CD8-positive, alpha-beta memory T cell (primary cell): ENCODE data around the gene RELB. TPM values are rescaled to one million over a fixed set of nuclear protein-coding genes. Genes with fewer than 3 reads are reported as not detected.
A peak's percentile ranks its signal among the peaks of the same experiment; 100 is the strongest.

Source experiments
- CTCF ChIA-PET: fragments of 350-600 bp; sonication (Branson Sonifier 250); formaldehyde crosslinking; loops from one replicate; lab custom pipeline; 2021; ENCODE audit warnings: antibody characterized with exemption; lab: Charles Lee
- POLR2A ChIA-PET: fragments of 350-600 bp; sonication (Branson Sonifier 250); formaldehyde crosslinking; loops from one replicate; lab custom pipeline; 2021; ENCODE audit warnings: antibody characterized with exemption; lab: Charles Lee
- DNase-seq, 5 donors: peaks; one replicate each; pipeline versions ENCODE4 v3.0.0 to v3.0.0-alpha.2; 2020 to 2022; ENCODE audit warnings: mixed read lengths in 1 of 5
- H3K27ac ChIP-seq: one replicate; pipeline ENCODE4 v1.7.0; 2013; ENCODE audit warnings: low read depth, mild to moderate bottlenecking, low read length, moderate library complexity
- H3K27me3 ChIP-seq: 2 replicates; pipeline ENCODE4 v1.7.0; 2013; ENCODE audit warnings: low read length, mild to moderate bottlenecking; ENCODE audit not compliant: insufficient read depth, poor library complexity, severe bottlenecking
- H3K36me3 ChIP-seq: 2 replicates; pipeline ENCODE4 v1.7.0; 2013; ENCODE audit warnings: mild to moderate bottlenecking, low read length, moderate library complexity; ENCODE audit not compliant: insufficient read depth
- H3K4me1 ChIP-seq: 2 replicates; pipeline ENCODE4 v1.7.0; 2013; ENCODE audit warnings: mild to moderate bottlenecking, low read length, moderate library complexity; ENCODE audit not compliant: insufficient read depth
- H3K4me3 ChIP-seq: 2 replicates; pipeline ENCODE4 v1.7.0; 2013; ENCODE audit warnings: mild to moderate bottlenecking, low read length
- H3K9me3 ChIP-seq: 2 replicates; pipeline ENCODE4 v1.7.0; 2013; ENCODE audit warnings: mild to moderate bottlenecking, low read length
- H3K27ac Mint-ChIP-seq, 8 donors: one replicate each; pipeline ENCODE4 v1.8.0; 2020 to 2021; ENCODE audit warnings: mixed read lengths in 8 of 8, mild to moderate bottlenecking in 6 of 8, inconsistent platforms in 3 of 8, moderate library complexity in 3 of 8
- H3K27me3 Mint-ChIP-seq, 2 donors: one replicate each; pipeline ENCODE4 v1.8.0; 2020 to 2021; ENCODE audit warnings: mixed read lengths in 2 of 2, mild to moderate bottlenecking in 1 of 2, moderate library complexity in 1 of 2
- H3K36me3 Mint-ChIP-seq, 3 donors: one replicate each; pipeline ENCODE4 v1.8.0; 2020 to 2021; ENCODE audit warnings: mixed read lengths in 3 of 3, inconsistent platforms in 1 of 3, mild to moderate bottlenecking in 1 of 3
- H3K4me1 Mint-ChIP-seq, 3 donors: one replicate each; pipeline ENCODE4 v1.8.0; 2020 to 2021; ENCODE audit warnings: mixed read lengths in 3 of 3, inconsistent platforms in 1 of 3, mild to moderate bottlenecking in 1 of 3
- H3K4me3 Mint-ChIP-seq, 7 donors: one replicate each; pipeline ENCODE4 v1.8.0; 2020 to 2021; ENCODE audit warnings: mixed read lengths in 7 of 7, mild to moderate bottlenecking in 6 of 7, moderate library complexity in 4 of 7, inconsistent platforms in 2 of 7
- H3K9me3 Mint-ChIP-seq, 5 donors: one replicate each; pipeline ENCODE4 v1.8.0; 2020 to 2022; ENCODE audit warnings: mixed read lengths in 5 of 5, mild to moderate bottlenecking in 3 of 5, moderate library complexity in 2 of 5, inconsistent platforms in 1 of 5
- polyA plus RNA-seq: library from polyadenylated mRNA; unstranded; fragments of 300-500 nt; fragmentation: Illumina TruSeq; gene quantifications from one replicate; pipeline ENCODE4 v1.2.3, GENCODE V29; 2021
- total RNA-seq, 2 experiments: library from RNA; stranded (reverse); gene quantifications; one replicate each; pipeline ENCODE4 v1.2.3, GENCODE V29; 2021

RELB gene
- total and polyA plus RNA-seq, 3 experiments from 2014 or later = 22.7 to 57.4 (median 53.4) TPM

GRCh38 chr19:45041125-45041524 is 39.9 kb downstream of the RELB start:
- Mint-ChIP-seq H3K9me3 (no peaks in the 10 kb centered on the region), H3K27ac (peak overlapping the region; percentile 24 to 90 (median 69)), H3K36me3 (peaks cover 0 to 70% (median 14%) of the 10 kb centered on the region in 3 donors), H3K4me1 (peaks cover 40 to 59% (median 46%) of the 10 kb centered on the region in 3 donors), H3K4me3 (peak overlapping the region; percentile 15 to 82 (median 60)), H3K27me3 (peaks cover 0 to 3% of the 10 kb centered on the region in 2 donors)
- no peaks in the 10 kb centered on the region for H3K27me3 ChIP-seq
- peaks cover 30% of the 10 kb centered on the region for H3K4me1 ChIP-seq
- H3K4me3 ChIP-seq = no peak overlapping the region
- POLR2A ChIA-PET = no interaction called here
- no peak for DNase-seq
- H3K36me3 ChIP-seq = peaks cover 38% of the 10 kb centered on the region
- CTCF ChIA-PET = no interaction called here
- no peaks in the 10 kb centered on the region for H3K9me3 ChIP-seq
- H3K27ac ChIP-seq = no peak overlapping the region

DNA sequence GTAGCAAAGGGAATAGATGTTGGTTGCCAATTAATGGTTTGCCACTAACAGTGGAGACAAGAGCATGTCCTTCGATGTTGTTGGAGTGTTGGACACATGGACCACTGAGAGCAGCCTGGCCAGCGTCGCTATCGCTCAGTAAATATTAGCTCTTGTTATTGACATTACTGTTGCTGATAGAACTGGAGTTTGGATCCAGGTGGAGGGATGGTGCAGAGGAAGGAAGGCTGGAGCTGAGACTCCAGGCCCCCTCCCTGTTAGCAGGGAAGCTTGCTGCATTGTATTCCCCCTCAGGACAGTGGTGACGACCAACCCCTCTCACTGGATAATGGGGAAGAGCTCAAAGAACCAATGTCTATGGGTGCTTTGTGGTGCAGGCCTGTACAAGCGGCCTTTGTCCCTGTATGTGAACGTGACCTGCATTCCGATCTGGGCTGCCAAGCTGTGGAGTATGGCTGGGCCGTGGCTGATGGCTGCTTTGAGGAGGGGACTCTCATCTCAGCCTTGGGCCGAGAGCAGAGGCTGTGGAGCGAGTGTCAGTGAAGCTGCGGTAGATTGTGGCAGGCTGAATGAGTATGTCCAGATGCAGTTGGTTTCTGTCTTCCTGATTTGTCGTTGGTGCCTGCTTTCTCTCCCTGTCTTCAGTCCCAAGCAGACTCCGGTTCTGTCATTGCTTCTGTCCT is 44.5 kb downstream of the RELB start:
- ChIA-PET CTCF (no interaction called here), POLR2A (no interaction called here)
- no peak for DNase-seq
- Histone ChIP-seq H3K9me3 (no peaks in the 10 kb centered on the region), H3K27me3 (no peaks in the 10 kb centered on the region), H3K36me3 (peaks cover 31% of the 10 kb centered on the region), H3K4me3 (no peak overlapping the region), H3K4me1 (peaks cover 27% of the 10 kb centered on the region), H3K27ac (no peak overlapping the region)
- H3K9me3 Mint-ChIP-seq = no peaks in the 10 kb centered on the region
- H3K4me1 Mint-ChIP-seq = peaks cover 40 to 65% (median 53%) of the 10 kb centered on the region in 3 donors
- peak overlapping the region in 2 of 7 donors; percentile 15 to 24 for H3K4me3 Mint-ChIP-seq
- H3K36me3 Mint-ChIP-seq = peaks cover 0 to 74% (median 11%) of the 10 kb centered on the region in 3 donors
- H3K27ac Mint-ChIP-seq = peak overlapping the region in 4 of 8 donors; percentile 21 to 66 (median 32)
- peaks cover 0 to 1% of the 10 kb centered on the region in 2 donors for H3K27me3 Mint-ChIP-seq

DNA sequence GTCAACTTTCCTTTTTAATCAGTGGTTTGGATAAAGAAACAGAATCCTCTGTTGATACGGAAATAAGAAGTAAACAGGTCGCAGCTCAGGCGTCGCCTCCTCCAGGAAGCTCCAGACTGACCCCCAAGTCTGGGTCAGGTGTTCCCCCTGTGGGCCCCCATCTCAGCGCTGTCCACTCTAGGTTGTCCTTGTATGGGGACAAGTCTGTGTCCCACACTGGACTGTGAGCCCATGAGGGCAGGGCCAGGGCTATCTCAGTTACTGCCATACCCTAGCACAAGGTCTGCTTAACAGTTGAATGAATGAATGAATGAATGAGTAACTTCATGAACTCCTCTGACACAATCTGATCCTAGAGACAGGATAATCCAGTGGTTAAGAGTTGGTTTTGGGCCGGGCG is 45.1 kb downstream of the RELB start:
- peaks cover 0 to 1% of the 10 kb centered on the region in 2 donors for H3K27me3 Mint-ChIP-seq
- POLR2A ChIA-PET = no interaction called here
- peak overlapping the region in 3 of 8 donors; percentile 21 to 66 (median 23) for H3K27ac Mint-ChIP-seq
- DNase-seq = no peak
- H3K27ac ChIP-seq = no peak overlapping the region
- H3K4me3 Mint-ChIP-seq = peak overlapping the region in 1 of 7 donors; percentile 15
- H3K4me1 Mint-ChIP-seq = peaks cover 39 to 64% (median 49%) of the 10 kb centered on the region in 3 donors
- no peaks in the 10 kb centered on the region for H3K27me3 ChIP-seq
- peaks cover 29% of the 10 kb centered on the region for H3K36me3 ChIP-seq
- H3K4me1 ChIP-seq = peaks cover 23% of the 10 kb centered on the region
- no peaks in the 10 kb centered on the region for H3K9me3 Mint-ChIP-seq
- no peak overlapping the region for H3K4me3 ChIP-seq
- CTCF ChIA-PET = no interaction called here
- no peaks in the 10 kb centered on the region for H3K9me3 ChIP-seq
- peaks cover 0 to 73% (median 9%) of the 10 kb centered on the region in 3 donors for H3K36me3 Mint-ChIP-seq

DNA sequence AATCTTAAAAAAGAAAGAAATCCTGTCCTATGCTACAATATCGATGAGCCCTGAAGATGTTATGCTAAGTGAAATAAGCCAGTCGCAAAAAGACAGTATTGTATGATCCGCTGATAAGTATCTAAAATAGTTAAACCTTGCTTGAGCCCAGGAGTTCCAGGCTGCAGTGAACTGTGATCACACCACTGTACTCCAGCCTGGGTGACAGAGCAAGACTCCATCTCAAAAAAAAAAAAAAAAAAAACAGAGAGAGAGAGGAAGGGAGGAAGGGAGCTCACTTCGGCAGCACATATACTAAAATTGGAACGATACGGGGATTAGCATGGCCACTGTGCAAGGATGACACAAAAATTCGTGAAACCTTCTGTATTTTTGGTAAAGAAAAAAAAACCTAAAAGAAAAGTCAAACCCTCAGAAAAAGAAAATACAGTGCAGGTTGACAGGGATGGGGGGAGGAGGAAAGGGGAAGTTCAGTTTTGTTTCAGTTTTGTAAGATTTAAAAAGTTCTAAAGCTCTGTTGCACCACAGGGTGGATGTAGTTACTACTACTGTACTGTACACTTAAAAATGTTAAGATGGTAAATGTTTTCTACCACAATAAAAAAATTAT is 46.0 kb downstream of the RELB start:
- CTCF ChIA-PET = no interaction called here
- Mint-ChIP-seq H3K9me3 (peaks cover 0 to 2% (median 0%) of the 10 kb centered on the region in 5 donors), H3K4me1 (peaks cover 33 to 55% (median 41%) of the 10 kb centered on the region in 3 donors), H3K4me3 (peak overlapping the region in 1 of 7 donors; percentile 14), H3K27ac (peak overlapping the region in 4 of 8 donors; percentile 45 to 88 (median 76)), H3K27me3 (peaks cover 0 to 1% of the 10 kb centered on the region in 2 donors), H3K36me3 (peaks cover 0 to 73% (median 4%) of the 10 kb centered on the region in 3 donors)
- POLR2A ChIA-PET = no interaction called here
- no peak for DNase-seq
- Histone ChIP-seq H3K4me3 (no peak overlapping the region), H3K36me3 (peaks cover 25% of the 10 kb centered on the region), H3K4me1 (peaks cover 18% of the 10 kb centered on the region), H3K27ac (no peak overlapping the region), H3K9me3 (no peaks in the 10 kb centered on the region), H3K27me3 (no peaks in the 10 kb centered on the region)

DNA sequence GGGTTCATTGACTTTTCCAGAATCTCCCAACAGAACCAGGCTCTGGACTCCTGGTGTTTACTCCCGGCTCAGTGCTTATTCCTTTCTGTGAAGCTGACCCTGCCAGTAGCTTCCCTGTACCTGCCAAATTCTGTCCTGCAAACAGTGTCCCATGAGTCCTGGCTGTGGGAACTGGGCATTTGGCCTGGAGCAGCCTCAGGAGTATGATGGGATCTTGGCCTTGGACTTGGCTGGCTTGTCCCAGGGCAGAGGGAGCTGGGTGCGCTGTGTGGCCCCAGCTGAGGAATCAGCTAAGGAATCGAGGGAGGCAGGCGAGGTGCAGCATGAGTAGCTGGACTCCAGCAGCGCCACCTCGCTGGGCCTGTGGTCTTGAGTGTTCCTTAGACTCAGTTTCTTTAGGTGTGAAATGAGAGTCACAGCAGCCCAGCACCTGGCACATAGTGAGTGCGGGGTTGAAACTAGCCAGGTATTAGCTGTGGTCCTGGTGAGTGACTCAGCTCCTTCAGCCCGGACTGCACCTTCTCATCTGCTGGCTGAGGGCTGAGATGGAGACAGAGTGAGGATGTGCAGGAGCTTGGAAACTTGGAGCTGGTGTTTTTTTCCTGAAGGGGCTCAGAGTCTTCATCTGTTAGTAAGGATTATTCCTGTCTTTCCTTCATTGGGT is 47.9 kb downstream of the RELB start:
- Histone ChIP-seq H3K27me3 (no peaks in the 10 kb centered on the region), H3K4me1 (peaks cover 18% of the 10 kb centered on the region), H3K27ac (no peak overlapping the region), H3K9me3 (no peaks in the 10 kb centered on the region), H3K36me3 (peaks cover 33% of the 10 kb centered on the region), H3K4me3 (no peak overlapping the region)
- ChIA-PET POLR2A (no interaction called here), CTCF (no interaction called here)
- Mint-ChIP-seq H3K36me3 (peaks cover 0 to 73% (median 4%) of the 10 kb centered on the region in 3 donors), H3K27ac (peak overlapping the region in 5 of 8 donors; percentile 30 to 79 (median 65)), H3K4me1 (peaks cover 30 to 49% (median 41%) of the 10 kb centered on the region in 3 donors), H3K9me3 (peaks cover 0 to 2% (median 0%) of the 10 kb centered on the region in 5 donors), H3K27me3 (peaks cover 0 to 1% of the 10 kb centered on the region in 2 donors), H3K4me3 (no peak overlapping the region)
- no peak for DNase-seq

GRCh38 chr19:45050036-45050435 is 48.8 kb downstream of the RELB start:
- POLR2A ChIA-PET = no interaction called here
- Histone ChIP-seq H3K36me3 (peaks cover 35% of the 10 kb centered on the region), H3K9me3 (no peaks in the 10 kb centered on the region), H3K4me1 (peaks cover 18% of the 10 kb centered on the region), H3K27me3 (no peaks in the 10 kb centered on the region), H3K4me3 (no peak overlapping the region), H3K27ac (no peak overlapping the region)
- CTCF ChIA-PET = interaction anchor here (0.9 kb wide), 1 partner anchor 61 kb away, joined by 3 read pairs; no protein-coding TSS in a partner anchor
- Mint-ChIP-seq H3K27ac (peak overlapping the region in 5 of 8 donors; percentile 28 to 82 (median 70)), H3K4me1 (peaks cover 28 to 45% (median 38%) of the 10 kb centered on the region in 3 donors), H3K4me3 (no peak overlapping the region), H3K36me3 (peaks cover 0 to 73% (median 2%) of the 10 kb centered on the region in 3 donors), H3K27me3 (peaks cover 0 to 1% of the 10 kb centered on the region in 2 donors), H3K9me3 (peaks cover 0 to 2% (median 0%) of the 10 kb centered on the region in 5 donors)
- DNase-seq = no peak

- Histone ChIP-seq H3K4me3 (no peak overlapping the region), H3K4me1 (peaks cover 4% of the 10 kb centered on the region), H3K9me3 (no peaks in the 10 kb centered on the region), H3K27me3 (no peaks in the 10 kb centered on the region), H3K27ac (no peak overlapping the region), H3K36me3 (peaks cover 35% of the 10 kb centered on the region)
- Mint-ChIP-seq H3K9me3 (peaks cover 0 to 2% (median 0%) of the 10 kb centered on the region in 5 donors), H3K36me3 (peaks cover 0 to 73% (median 2%) of the 10 kb centered on the region in 3 donors), H3K4me1 (peaks cover 16 to 24% (median 18%) of the 10 kb centered on the region in 3 donors), H3K27ac (peak overlapping the region in 2 of 8 donors; percentile 57 to 86), H3K27me3 (no peaks in the 10 kb centered on the region), H3K4me3 (no peak overlapping the region)
- POLR2A ChIA-PET = interaction anchor here (0.7 kb wide), 1 partner anchor 16 kb away, joined by 4 read pairs; no protein-coding TSS in a partner anchor
- CTCF ChIA-PET = interaction anchor here (0.9 kb wide), 1 partner anchor 8 kb away, joined by 3 read pairs; no protein-coding TSS in a partner anchor
- no peak for DNase-seq
Observed at GRCh38 chr19:45051929-45052579, 50.8 kb downstream of the RELB start.
